Superior temporal gyrus (tissue), 1 donor: ENCODE measurements around the gene ITGB6.

ENCODE experiments used
- DNase-seq: peaks from one replicate; pipeline ENCODE4 v3.0.0-alpha.2; 2016; ENCODE audit errors: extremely low spot score

Gene ITGB6

GRCh38 chr2:160051371-160051800, 148.7 kb downstream of the ITGB6 start:
- no peak for DNase-seq

- DNase-seq, result no peak
Observed at GRCh38 chr2:160050147-160050546, 149.9 kb downstream of the ITGB6 start.
